Measurements from ENCODE around the gene RITA1. TPM values are rescaled to one million over a fixed set of nuclear protein-coding genes. Genes with fewer than 3 reads are reported as not detected.

The RITA1 gene
- total and polyA plus RNA-seq, 3 donors from 2014 or later, result 14.3 to 22.1 (median 20.9) TPM

- H3K9me3 ChIP-seq, result no peaks in the 10 kb centered on the region
- peak; percentile 49 for DNase-seq
- intact Hi-C loops (cut with DNase I; ENCODE audit: low total_unique reads), result no loop called here
- H3K27me3 ChIP-seq, result no peaks in the 10 kb centered on the region
- TF ChIP-seq CTCF (IDR thresholded peaks at IDR 0.05) (no peak), POLR2A (IDR thresholded peaks at IDR 0.05) (no peak)
- H3K27ac ChIP-seq, result no peak overlapping the region
- 73 to 79% methylated on average over 5 of the region's 5 CpGs for WGBS, 2 donors
- H3K36me3 ChIP-seq (ENCODE audit: low read depth, missing control alignments), result no peaks in the 10 kb centered on the region
- peaks cover 3% of the 10 kb centered on the region for H3K4me1 ChIP-seq
- no peak overlapping the region for H3K4me3 ChIP-seq
These were observed 29.4 kb downstream of the RITA1 start for GRCh38 chr12:113214895-113215400.

GRCh38 chr12:113216027-113216426 is 30.5 kb downstream of the RITA1 start:
- peaks cover 3% of the 10 kb centered on the region for H3K4me1 ChIP-seq
- H3K4me3 ChIP-seq, result no peak overlapping the region
- no peak overlapping the region for H3K27ac ChIP-seq
- TF ChIP-seq CTCF (IDR thresholded peaks at IDR 0.05), result no peak
- no peak for TF ChIP-seq POLR2A (IDR thresholded peaks at IDR 0.05)
- H3K9me3 ChIP-seq, result no peaks in the 10 kb centered on the region
- WGBS, 2 donors, result 50 to 58% methylated on average over 2 of the region's 2 CpGs
- H3K27me3 ChIP-seq, result no peaks in the 10 kb centered on the region
- DNase-seq, result no peak
- H3K36me3 ChIP-seq (ENCODE audit: low read depth, missing control alignments), result no peaks in the 10 kb centered on the region
- intact Hi-C loops (cut with DNase I; ENCODE audit: low total_unique reads), result no loop called here

- Histone ChIP-seq H3K27me3 (no peaks in the 10 kb centered on the region), H3K4me3 (peak overlapping the region; percentile 58 to 84), H3K4me1 (peaks cover 25% of the 10 kb centered on the region), H3K9me3 (no peaks in the 10 kb centered on the region), H3K36me3 (ENCODE audit: low read depth, missing control alignments) (no peaks in the 10 kb centered on the region), H3K27ac (peak overlapping the region; percentile 28 to 62)
- DNase-seq, result no peak
- TF ChIP-seq CTCF (IDR thresholded peaks at IDR 0.05) (no peak), POLR2A (IDR thresholded peaks at IDR 0.05) (no peak)
- intact Hi-C loops (cut with DNase I; ENCODE audit: low total_unique reads), result no loop called here
- 0% methylated on average over 18 to 23 of the region's 23 CpGs for WGBS, 2 donors
These were observed 35.2 kb downstream of the RITA1 start for GRCh38 chr12:113220593-113221180.

GRCh38 chr12:113221181-113221996 is 35.9 kb downstream of the RITA1 start, which contains the start of gene TPCN1:
TSS of gene TPCN1 (plus strand) at chr12:113221464. CDS start at chr12:113226853, 5,389 bp downstream.
- H3K4me3 ChIP-seq, result peak within 1 kb of the TSS; percentile 72 to 84
- H3K27me3 ChIP-seq, result no peaks in the 10 kb centered on the region
- H3K9me3 ChIP-seq, result no peaks in the 10 kb centered on the region
- no peaks in the 10 kb centered on the region for H3K36me3 ChIP-seq (ENCODE audit: low read depth, missing control alignments)
- 0% methylated on average over 31 to 68 of the region's 68 CpGs for WGBS, 2 donors
- intact Hi-C loops (cut with DNase I; ENCODE audit: low total_unique reads), result no loop called here
- TF ChIP-seq POLR2A (IDR thresholded peaks at IDR 0.05), result peak; percentile 80
- TF ChIP-seq CTCF (IDR thresholded peaks at IDR 0.05), result peak in 1 of 3 experiments; percentile 31
- peak; percentile 100 for DNase-seq
- H3K4me1 ChIP-seq, result peaks cover 25% of the 10 kb centered on the region
- peak within 1 kb of the TSS; percentile 71 to 78 for H3K27ac ChIP-seq

All from testis (tissue), 3 donors.